ENCODE data around the gene KCTD12.

GRCh38 chr13:76929320-76929719 lies 43.1 kb upstream of the KCTD12 start:
- TF ChIP-seq CTCF (IDR thresholded peaks at IDR 0.05) (no peak), POLR2A (IDR thresholded peaks at IDR 0.05) (no peak), POLR2AphosphoS5 (IDR thresholded peaks at IDR 0.05) (no peak)

Measured in breast epithelium (tissue), 3 donors.